ENCODE measurements around the gene SLC28A2.
A peak's percentile ranks its signal among the peaks of the same experiment; 100 is the strongest.
"Not testable (repeated sequence)": the region's sequence is repeated elsewhere in the genome, so short reads cannot be mapped to it uniquely, and the experiment has no call there.

Gene SLC28A2, protein sequence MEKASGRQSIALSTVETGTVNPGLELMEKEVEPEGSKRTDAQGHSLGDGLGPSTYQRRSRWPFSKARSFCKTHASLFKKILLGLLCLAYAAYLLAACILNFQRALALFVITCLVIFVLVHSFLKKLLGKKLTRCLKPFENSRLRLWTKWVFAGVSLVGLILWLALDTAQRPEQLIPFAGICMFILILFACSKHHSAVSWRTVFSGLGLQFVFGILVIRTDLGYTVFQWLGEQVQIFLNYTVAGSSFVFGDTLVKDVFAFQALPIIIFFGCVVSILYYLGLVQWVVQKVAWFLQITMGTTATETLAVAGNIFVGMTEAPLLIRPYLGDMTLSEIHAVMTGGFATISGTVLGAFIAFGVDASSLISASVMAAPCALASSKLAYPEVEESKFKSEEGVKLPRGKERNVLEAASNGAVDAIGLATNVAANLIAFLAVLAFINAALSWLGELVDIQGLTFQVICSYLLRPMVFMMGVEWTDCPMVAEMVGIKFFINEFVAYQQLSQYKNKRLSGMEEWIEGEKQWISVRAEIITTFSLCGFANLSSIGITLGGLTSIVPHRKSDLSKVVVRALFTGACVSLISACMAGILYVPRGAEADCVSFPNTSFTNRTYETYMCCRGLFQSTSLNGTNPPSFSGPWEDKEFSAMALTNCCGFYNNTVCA

DNA sequence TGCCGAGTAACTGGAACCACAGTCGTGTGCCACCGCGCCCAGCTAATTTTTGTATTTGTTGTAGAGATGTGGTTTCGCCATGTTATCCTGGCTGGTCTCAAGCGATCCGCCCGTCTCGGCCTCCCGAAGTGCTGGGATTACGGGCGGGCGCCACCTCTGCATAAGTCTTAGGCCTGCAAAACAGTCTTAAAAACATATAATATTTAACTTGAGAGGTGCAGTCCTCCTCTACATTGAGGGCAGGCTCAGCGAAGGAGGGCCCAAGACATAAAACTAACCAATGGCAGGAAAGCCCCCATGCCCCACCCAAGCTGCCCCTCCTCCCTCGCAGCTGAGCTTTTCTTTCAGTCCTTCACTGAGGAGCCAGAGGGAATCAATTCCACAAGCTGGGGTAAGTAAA is at the start of gene SLC28A2:
Gene SLC28A2, plus strand, starts transcription at position 347 of the 400 bp plus-strand sequence. CDS start 982 bp downstream, outside the sequence.
- no peak for DNase-seq

DNA sequence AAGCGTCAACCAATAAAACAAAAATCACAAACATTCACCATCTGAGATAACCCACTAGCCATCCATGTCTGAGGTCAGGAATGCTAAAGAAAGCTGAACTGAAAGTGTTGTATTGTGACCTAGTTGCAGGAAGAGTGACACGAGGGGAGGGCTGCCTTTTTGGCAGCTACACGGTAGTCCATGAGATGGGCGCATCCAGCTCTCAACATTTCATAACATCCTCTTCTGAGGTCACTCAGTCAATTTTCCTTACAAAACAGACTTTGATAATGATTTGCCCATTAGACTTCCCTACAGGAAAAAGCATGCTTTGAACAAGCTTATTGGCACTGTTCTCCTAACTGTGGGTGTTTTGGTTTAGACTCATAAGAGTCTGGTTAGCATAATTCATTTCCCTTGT is 48.9 kb upstream of the SLC28A2 start:
- no peak for DNase-seq

DNA sequence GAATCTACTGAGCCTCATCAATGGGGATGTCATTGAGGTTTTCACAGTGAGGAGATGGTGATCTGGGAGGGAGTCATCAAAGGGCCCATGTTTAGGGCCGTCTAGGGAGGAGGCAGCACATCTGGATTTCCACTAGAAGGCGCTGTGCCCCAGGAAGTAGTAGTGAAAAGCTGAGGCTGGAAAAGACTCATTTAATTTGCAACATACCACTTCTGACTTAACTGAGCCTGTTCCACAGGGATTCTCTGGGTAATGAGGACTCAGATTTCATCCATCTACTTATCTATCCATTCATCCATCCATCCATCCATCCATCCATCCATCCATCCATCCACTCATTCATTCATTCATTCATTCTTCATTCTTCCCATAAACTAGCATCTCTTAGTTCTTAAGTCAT is 46.8 kb upstream of the SLC28A2 start:
- DNase-seq: peak; percentile 57 to 70

DNA sequence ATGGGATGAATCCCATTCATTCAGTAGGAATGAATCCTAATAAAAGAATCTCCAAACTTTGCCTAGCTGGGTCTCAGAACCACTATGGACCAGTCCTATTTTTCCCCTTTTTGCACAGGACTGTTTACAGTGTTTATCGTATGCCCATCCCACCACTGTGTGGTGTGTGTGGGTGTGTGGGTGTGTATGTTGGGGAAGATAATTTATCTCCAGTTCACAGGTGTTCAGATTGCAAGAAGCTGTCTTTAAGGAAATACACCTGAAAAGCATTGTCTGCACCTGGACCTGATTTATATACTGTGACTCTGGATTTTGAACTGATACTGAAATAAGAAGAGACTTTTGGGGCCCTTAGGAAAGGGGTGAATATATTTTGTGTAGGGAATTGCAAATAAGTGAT is 39.5 kb upstream of the SLC28A2 start:
- DNase-seq: no peak

DNA sequence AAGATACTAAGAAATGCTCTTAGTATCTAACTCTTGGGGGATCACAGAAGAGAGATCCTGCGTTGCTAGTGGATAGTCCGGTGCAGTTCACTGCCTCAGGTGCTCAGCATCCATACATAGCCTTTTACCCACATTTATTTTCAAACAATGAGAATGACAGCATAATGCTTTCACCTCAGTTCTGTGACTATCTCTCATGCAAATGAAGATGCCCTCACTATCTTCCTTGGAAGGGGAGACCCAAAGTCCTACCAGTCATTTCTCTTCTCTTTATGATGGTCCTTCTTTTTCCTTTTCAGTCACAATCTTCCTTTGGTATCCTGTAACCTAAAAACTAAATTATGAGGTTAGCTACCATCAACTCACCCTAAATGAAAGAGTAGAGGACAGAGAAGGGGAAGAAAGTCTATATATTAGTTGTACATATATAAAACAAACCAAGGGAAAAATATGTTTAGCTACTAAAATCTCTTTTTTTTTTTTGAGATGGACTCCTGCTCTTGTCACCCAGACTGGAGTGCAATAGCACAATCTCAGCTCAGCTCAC is 30.9 kb upstream of the SLC28A2 start:
- no peak for DNase-seq

DNA sequence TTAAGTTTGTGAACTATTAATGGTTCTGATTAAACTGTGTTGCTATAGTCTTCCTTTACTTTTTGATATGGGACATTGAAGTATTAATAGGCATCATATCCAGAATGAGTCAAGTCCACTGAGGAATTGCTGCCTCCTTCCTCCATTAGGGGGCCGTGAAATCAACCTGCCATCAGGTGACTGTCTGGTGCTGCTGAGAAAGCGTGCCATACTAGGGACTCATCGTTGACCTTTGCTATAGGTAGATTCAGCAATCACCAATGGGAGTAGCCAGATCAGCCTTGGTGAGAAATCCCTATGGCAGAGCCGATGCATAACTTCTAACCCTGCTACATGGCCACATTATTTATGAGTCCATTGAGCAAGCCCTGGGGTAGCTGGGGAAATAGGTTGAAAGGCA is 30.1 kb upstream of the SLC28A2 start:
- no peak for DNase-seq

DNA sequence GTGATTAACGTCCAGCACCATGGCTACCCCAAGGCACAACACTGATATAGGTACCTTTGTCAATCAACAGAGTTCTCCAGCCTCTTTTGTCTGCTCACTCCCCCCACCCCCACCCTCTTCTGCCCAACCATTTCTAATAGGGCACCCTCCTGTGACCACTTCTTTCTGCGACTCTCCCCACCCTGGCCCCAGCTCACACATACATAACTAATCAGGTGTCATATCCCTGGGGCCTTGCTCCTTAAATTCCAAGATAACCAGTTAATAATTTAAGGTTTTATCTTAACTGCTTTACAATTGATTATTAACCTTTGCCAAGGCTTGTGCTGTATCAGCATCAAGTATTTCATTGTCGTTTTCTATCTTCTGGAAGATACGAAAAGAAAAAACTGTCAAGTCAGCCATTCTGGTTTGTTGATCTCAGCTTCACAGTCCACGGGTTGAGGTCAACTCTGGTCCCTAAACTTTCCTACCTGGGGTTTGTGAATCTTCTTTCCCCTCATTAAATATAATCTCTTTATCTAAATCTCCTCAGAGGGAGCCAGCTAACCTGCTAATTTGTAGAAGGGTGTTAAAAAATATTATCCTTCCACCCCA is 27.3 kb upstream of the SLC28A2 start:
- no peak for DNase-seq

DNA sequence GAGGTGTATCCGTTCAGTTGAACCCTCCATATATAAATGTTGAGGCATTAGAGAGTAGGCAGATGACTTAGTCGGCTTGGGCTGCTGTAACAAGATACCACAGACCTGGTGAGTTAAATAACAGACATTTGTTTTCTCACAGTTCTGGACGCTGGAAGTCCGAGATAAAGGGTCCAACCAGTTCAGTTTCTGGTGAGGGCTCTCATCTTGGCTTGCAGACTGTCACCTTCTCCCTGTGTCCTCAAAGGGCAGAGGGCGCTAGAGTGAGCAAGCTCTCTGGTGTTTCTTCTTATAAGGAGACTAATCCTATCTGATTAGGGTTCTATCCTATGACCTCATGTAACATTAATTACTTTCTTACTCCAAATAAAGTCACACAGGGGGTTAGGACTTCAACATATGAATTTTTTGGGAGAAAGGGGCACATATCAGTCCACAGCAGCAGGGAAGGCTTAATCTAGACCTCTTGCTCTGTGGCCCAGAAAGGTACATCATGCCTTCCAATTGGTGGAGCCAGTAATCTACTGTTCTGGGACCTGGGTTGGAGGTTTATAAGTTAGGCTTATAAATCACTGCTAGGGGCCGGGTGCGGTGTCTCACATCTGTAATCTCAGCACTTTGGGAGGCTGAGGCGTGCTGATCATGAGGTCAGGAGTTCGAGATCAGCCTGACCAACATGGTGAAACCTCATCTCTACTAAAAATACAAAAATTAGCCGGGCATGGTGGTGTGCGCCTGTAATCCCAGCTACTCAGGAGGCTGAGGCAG is 26.3 kb upstream of the SLC28A2 start:
- DNase-seq: no peak

DNA sequence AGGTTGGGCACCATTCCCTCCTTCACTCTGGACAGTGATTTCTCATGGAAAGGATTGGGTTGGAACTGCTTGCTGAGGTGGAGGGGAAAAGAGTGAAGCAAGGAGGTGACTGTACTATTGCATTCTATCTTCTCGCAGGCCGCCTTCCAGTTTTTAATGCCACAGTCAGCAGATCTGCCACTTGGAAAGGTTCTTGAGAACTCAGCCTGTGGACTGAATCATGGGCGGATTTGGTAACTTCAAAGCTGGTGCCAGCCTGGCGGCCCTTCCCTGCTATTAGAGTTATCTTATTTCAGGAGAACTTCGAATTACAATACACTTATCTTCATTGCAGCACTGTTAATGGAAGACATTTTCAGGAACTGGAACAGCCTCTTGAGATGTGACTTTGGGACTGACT is 23.1 kb upstream of the SLC28A2 start:
- DNase-seq: no peak

DNA sequence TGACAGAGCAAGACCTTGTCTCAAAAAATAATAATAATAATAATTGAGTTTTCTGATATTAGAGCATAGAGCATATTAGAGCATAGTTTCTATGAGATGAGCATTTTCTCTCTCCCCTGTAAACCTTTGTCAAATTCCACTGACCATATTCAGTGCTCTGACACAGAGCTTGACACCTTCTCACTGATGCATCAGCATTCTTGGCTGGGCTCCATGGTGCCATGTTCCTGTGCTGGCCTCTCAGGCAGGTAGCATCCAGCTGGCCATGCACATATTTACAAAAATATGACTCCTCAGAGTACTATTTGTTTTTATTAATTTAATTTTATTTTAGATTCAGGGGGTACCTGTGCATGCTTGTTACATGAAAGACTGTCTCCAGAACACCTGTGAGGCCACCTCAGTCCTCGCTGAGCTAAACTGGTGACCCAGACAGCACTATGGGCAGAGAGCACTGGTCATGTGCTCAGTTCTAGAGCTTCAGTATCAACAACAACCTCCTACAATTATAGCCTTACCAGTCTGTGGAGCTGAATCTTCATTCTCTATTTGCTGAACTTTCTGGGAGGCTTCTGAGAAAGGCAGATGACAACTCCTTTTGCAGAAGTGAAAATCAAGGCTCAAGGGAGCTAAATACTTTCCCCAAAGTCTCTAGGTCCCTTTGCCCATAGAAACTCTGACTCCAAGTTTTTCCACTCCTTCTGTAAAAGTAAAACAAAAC is 21.6 kb upstream of the SLC28A2 start:
- no peak for DNase-seq

DNA sequence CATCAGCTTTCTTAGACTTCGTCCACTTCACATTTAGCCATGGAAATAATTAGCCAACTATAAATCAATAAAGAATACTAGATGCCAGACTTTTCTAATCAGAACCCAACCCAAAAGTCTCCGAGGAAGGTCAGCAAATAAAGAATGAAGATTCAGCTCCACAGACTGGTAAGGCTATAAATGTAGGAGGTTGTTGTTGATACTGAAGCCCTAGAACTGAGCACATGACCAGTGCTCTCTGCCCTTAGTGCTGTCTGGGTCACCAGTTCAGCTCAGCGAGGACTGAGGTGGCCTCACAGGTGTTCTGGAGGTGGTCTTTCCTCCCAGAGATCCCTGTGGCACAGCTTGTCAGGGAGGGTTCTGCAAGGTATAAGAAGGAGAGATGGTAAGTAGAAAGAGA is 20.9 kb upstream of the SLC28A2 start:
- DNase-seq: no peak

DNA sequence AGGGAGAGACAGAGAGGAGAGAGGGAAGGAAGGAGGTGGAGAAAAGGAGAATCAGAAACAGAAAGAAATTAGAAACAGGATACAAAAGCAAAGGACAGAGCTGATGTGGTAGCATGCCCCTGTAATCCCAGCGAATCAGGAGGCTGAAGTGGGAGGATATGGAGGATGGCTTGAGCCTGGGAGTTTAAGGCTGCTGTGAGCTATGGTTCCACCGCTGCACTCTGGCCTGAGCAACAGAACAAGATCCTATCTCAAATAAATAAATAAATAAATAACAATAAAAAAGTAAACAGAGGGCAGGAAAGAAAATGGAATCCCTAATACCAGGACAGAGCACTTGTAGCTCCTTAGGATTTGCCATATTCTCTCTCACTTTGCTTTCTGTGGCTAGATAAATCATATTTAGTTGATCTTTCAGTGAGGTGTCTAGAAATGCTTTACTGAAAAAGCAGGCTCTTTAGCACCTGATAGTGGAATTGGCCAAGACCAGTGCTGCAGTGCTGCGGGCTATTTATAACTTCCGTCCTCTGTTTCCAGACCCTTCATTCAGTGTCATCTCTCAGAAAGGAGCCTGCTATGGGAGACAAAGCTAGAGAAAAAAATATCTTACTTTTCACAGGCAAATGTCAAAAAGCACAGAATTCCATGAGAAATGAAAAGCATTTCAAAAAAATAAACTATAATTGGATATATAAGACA is 20.0 kb upstream of the SLC28A2 start:
- no peak for DNase-seq

DNA sequence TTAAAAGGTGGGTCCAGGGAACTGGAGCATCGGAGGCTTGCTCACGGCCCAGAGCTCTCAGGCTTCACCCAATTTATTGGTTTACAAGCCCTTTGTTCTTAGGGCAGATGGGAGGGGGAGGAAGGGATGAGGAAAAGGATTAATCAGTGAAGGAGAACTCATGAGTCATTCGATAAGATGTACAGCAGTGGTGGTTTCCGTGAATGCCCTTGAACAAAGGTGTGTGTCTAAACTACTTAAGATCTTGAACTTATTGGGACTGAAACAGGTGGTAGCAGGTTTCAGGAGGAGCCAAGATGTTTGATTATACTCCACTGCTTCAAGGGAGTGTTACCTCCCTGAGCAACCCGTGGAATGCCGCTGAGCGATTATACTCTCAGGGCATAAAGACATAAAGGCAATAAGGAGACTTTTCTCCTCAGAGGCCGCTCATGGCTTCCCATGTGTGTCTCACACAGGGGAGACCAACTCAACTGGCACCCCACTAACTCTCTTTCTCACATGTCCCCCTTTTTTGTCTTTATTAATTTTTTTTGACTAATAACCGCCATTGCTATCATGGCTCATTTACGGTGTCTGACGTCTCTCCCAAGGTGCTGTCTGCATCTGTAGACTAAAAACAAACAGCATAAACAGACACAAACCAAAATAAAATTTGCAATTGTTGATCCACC is 17.3 kb upstream of the SLC28A2 start:
- no peak for DNase-seq

DNA sequence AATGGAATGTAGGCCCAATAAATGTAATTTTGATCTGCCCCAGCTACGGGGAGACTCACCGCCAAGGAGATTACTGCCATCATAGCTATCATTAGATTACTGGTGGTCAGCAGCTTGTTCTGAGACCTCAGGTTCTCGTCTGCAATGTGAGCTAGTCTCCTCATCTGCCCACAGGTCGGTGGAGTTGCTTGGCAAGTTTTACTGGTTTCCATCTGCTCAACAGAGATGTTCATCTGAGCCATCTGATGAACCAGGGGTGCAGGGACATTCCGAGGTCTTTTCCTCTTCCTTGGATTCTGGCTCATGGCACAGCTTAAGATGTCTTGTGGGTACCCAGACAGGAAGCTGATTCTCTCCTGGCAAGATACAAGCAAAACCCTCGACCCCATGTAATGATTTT is 15.2 kb upstream of the SLC28A2 start:
- not testable (repeated sequence) for DNase-seq

DNA sequence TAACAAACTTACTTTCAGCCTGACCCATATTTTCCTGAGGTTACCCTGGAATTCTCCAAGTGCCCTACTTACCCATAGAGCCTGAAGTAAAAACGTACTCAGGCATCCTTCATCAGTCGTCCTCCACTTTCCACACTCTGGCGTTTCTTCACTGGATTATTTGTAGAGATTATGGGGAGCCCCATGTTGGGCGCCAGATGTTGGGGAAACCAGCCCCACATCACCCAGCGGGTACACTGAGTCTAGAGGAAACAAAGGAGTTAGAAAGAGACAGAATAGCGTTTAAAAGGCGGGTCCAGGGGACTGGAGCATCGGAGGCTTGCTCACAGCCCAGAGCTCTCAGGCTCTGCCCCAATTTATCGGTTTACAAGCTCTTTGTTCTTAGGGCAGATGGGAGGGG is 9.7 kb upstream of the SLC28A2 start:
- no peak for DNase-seq

DNA sequence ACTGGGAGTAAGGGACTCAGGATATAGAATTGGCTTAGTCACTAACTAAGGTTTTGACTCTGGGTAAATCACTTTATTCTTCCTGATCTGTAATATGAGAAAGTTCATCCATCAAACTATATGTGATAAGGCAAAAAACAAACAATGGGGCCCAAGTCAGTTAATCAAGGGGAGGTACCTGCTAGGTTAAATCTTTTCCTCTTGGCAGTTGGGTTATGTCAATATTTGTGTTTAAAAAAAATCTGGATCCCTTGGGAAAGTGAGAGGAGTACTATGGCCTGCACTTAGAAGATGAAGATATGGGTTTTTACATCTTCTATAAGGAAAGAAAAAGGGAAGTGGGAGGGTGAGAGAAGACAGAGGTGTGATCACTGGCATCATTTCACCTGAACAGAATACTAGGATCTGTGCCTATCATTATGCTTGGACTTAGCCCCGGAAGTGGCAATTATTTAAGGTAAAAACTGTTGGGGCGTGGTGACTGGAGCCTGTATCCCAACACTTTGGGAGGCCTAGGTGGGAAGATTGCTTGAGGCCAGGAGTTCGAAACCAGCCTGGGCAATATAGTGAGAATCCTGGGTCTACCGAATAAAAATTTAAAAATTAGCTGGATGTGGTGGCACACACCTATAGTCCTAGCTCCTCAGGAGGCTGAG is 2.8 kb upstream of the SLC28A2 start:
- no peak for DNase-seq

DNA sequence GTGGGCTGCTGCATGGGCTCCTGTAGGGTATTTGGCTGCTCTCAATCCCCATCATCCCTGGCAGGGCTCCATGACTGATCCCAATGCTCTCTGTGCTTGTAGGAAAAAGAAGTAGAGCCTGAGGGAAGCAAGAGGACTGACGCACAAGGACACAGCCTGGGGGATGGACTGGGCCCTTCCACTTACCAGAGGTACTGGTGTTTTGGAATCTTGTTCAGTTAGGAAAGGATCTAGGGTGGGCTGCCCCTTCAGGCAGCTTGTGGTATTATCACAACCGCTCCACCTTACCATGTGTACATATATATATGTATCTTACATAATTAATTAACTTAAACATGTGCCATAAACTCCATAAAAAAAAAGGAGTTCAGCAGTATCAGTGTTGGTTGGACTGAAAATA is 1.3 kb downstream of the SLC28A2 start:
- no peak for DNase-seq

DNA sequence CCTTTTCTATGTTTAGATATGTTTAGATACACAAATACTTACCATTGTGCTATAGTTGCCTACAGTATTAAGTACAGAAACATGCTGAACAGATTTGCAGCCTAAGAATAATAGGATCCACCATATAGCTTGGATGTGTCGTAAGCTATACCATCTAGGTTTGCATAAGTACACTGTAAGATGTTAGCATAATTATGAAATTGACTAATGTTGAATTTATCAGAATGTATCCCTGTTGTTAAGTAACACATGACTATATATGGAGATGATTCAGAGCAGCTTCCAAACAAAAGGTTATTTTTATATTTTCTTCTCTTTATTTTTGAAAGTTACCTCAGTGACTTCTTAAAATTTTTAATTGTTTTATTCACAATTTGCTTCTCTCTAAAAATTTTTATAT is 2.4 kb downstream of the SLC28A2 start:
- DNase-seq: no peak

DNA sequence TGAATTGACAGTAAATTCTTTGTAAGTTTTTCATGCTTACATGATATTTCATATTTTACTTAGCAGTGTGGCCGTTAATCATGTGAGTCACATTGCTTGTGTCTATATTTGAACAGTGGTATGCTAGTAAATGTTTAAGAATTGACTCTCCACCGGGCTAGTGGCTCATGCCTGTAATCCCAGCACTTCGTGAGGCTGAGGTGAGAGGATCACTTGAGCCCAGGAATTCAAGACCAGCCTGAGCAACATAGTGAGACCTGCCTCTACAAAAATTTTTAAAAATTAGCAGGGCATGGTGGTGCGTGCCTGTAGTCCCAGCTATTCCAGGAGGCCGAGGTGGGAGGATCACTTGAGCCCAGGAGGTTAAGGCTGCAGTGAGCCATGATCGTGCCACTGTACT is 2.8 kb downstream of the SLC28A2 start:
- DNase-seq: not testable (repeated sequence)

DNA sequence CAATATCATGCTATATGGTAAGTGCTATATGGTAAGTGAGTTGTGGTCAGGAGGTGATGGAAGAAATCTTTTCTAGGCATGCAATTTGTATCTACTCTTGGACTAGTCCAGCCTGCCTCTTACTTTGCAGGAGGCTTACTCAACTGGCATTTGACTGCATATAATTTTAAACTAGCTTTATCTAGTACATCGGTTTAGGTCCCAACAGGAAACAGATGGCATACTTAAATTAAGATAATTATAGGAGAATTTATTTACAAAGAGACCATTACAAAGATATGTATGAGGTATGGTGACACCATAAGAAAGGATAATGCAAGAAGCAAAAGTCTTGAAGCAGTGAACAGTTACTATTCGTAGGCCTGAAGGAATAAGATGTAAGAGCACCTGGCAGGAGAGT is 7.8 kb downstream of the SLC28A2 start:
- DNase-seq: no peak

Measured in AML-193 (cell line).